ENCODE results near the gene ZNF774. TPM values are rescaled to one million over a fixed set of nuclear protein-coding genes. Genes with fewer than 3 reads are reported as not detected.

Gene ZNF774
- total RNA-seq, 1 donor from 2014 or later, result 6.2 TPM

- H3K36me3 Mint-ChIP-seq (ENCODE audit: low read depth), result peaks cover 3% of the 10 kb centered on the region
- peaks cover 43% of the 10 kb centered on the region for H3K4me1 Mint-ChIP-seq
- no peak for DNase-seq (ENCODE audit: low read depth, low spot score)
- H3K9me3 Mint-ChIP-seq, result peaks cover 2% of the 10 kb centered on the region
- no peaks in the 10 kb centered on the region for H3K27me3 Mint-ChIP-seq (ENCODE audit: low read depth)
- no peak for TF ChIP-seq CTCF (conservative IDR thresholded peaks at IDR 0.05)
- H3K27ac Mint-ChIP-seq (ENCODE audit: unreplicated experiment), result no peak overlapping the region
- peak overlapping the region; percentile 89 for H3K4me3 Mint-ChIP-seq
Measured at GRCh38 chr15:90389513-90389912, 37.4 kb downstream of the ZNF774 start.

GRCh38 chr15:90393040-90393439 is 41.0 kb downstream of the ZNF774 start:
- DNase-seq (ENCODE audit: low read depth, low spot score), result no peak
- peak overlapping the region; percentile 13 for H3K4me3 Mint-ChIP-seq
- TF ChIP-seq CTCF (conservative IDR thresholded peaks at IDR 0.05), result no peak
- H3K9me3 Mint-ChIP-seq, result no peaks in the 10 kb centered on the region
- no peaks in the 10 kb centered on the region for H3K27me3 Mint-ChIP-seq (ENCODE audit: low read depth)
- H3K4me1 Mint-ChIP-seq, result peaks cover 53% of the 10 kb centered on the region
- H3K27ac Mint-ChIP-seq (ENCODE audit: unreplicated experiment), result no peak overlapping the region
- peaks cover 5% of the 10 kb centered on the region for H3K36me3 Mint-ChIP-seq (ENCODE audit: low read depth)

- Mint-ChIP-seq H3K27me3 (ENCODE audit: low read depth) (no peaks in the 10 kb centered on the region), H3K4me3 (peak overlapping the region; percentile 54), H3K36me3 (ENCODE audit: low read depth) (peaks cover 5% of the 10 kb centered on the region), H3K27ac (ENCODE audit: unreplicated experiment) (no peak overlapping the region), H3K9me3 (no peaks in the 10 kb centered on the region), H3K4me1 (peaks cover 48% of the 10 kb centered on the region)
- no peak for TF ChIP-seq CTCF (conservative IDR thresholded peaks at IDR 0.05)
- DNase-seq (ENCODE audit: low read depth, low spot score), result no peak
Measured at GRCh38 chr15:90394074-90394473, 42.0 kb downstream of the ZNF774 start.

GRCh38 chr15:90394748-90395442 is 42.8 kb downstream of the ZNF774 start:
- H3K4me1 Mint-ChIP-seq, result peaks cover 43% of the 10 kb centered on the region
- H3K36me3 Mint-ChIP-seq (ENCODE audit: low read depth), result peaks cover 5% of the 10 kb centered on the region
- peak overlapping the region; percentile 1 for H3K27ac Mint-ChIP-seq (ENCODE audit: unreplicated experiment)
- peak overlapping the region; percentile 54 for H3K4me3 Mint-ChIP-seq
- no peaks in the 10 kb centered on the region for H3K9me3 Mint-ChIP-seq
- no peak for DNase-seq (ENCODE audit: low read depth, low spot score)
- H3K27me3 Mint-ChIP-seq (ENCODE audit: low read depth), result no peaks in the 10 kb centered on the region
- no peak for TF ChIP-seq CTCF (conservative IDR thresholded peaks at IDR 0.05)

- peaks cover 5% of the 10 kb centered on the region for H3K36me3 Mint-ChIP-seq (ENCODE audit: low read depth)
- H3K27ac Mint-ChIP-seq (ENCODE audit: unreplicated experiment), result no peak overlapping the region
- H3K27me3 Mint-ChIP-seq (ENCODE audit: low read depth), result no peaks in the 10 kb centered on the region
- no peak overlapping the region for H3K4me3 Mint-ChIP-seq
- peaks cover 45% of the 10 kb centered on the region for H3K4me1 Mint-ChIP-seq
- TF ChIP-seq CTCF (conservative IDR thresholded peaks at IDR 0.05), result no peak
- H3K9me3 Mint-ChIP-seq, result no peaks in the 10 kb centered on the region
- DNase-seq (ENCODE audit: low read depth, low spot score), result no peak
Measured at GRCh38 chr15:90396321-90396720, 44.2 kb downstream of the ZNF774 start.

Data from neural crest cell (in vitro differentiated cells).